B cell (primary cell): Measurements from ENCODE around the gene BABAM2.

Source experiments
- EZH2 ChIP-seq: IDR thresholded peaks from 2 replicates; pipeline ENCODE4 v1.6.1; 2012; ENCODE audit warnings: borderline replicate concordance, low read depth, mild to moderate bottlenecking, moderate library complexity, low read length; ENCODE audit not compliant: insufficient read depth, poor library complexity, severe bottlenecking
- TF ChIP-seq, protein P1 (sequence below): fragments of 200-600 bp; IDR thresholded peaks from one replicate; pipeline ENCODE4 v1.8.0; 2022; ENCODE audit warnings: antibody characterized with exemption, mild to moderate bottlenecking

DNA sequence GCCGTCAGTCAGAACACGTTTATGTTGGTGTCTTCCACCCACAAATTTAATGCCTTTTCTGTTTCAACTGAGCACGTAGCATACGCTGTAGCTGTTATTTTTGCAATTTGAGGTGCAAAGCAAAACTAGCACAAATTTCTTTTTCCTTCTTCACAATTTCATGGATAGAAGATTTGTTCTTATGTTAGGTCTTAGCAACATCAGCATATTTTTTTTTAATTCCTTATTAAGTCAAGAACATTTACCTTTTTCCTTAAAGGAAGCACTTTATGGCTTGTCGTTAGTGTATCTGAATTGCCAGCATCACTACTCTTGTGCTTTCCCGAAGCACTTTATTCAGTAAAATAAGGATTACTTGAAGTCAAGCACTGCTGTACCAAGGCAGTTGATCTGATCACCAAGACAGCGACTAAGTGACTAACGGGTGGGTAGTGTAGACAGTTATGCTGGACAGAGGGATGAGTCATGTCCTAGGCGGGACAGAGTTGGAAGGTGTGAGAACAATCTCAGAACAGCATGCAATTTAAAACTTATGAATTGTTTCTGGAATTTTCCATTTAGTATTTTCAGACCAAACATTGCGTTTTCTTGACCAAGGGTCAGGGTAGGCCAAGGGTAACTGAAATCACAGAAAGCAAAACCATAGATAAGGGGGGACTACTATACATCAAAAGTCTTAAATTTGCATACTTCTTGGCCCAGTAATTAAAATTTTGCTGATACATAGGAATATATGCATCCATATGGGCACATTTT, 13.3 kb downstream of the BABAM2 start:
- no peak for TF ChIP-seq EZH2
- TF ChIP-seq, protein P1, sequence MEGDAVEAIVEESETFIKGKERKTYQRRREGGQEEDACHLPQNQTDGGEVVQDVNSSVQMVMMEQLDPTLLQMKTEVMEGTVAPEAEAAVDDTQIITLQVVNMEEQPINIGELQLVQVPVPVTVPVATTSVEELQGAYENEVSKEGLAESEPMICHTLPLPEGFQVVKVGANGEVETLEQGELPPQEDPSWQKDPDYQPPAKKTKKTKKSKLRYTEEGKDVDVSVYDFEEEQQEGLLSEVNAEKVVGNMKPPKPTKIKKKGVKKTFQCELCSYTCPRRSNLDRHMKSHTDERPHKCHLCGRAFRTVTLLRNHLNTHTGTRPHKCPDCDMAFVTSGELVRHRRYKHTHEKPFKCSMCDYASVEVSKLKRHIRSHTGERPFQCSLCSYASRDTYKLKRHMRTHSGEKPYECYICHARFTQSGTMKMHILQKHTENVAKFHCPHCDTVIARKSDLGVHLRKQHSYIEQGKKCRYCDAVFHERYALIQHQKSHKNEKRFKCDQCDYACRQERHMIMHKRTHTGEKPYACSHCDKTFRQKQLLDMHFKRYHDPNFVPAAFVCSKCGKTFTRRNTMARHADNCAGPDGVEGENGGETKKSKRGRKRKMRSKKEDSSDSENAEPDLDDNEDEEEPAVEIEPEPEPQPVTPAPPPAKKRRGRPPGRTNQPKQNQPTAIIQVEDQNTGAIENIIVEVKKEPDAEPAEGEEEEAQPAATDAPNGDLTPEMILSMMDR, result no peak
